Activated T-cell treated with anti-CD3 and anti-CD28 coated beads, Interleukin-2, amount 50 U/mL, for 24 hours (primary cell): ENCODE results near the gene NT5DC4.
"Not testable (repeated sequence)": the region's sequence is repeated elsewhere in the genome, so short reads cannot be mapped to it uniquely, and the experiment has no call there.

Experiments used
- DNase-seq: peaks from one replicate; pipeline ENCODE4 v3.0.0-alpha.2; 2020
- H3K27ac Mint-ChIP-seq: 2 replicates; pipeline ENCODE4 v1.8.0; 2020; ENCODE audit warnings: mild to moderate bottlenecking, mixed read lengths
- H3K27me3 Mint-ChIP-seq: 2 replicates; pipeline ENCODE4 v1.8.0; 2020; ENCODE audit warnings: mixed read lengths
- H3K36me3 Mint-ChIP-seq: 2 replicates; pipeline ENCODE4 v1.8.0; 2020; ENCODE audit warnings: low read depth, mixed read lengths
- H3K4me1 Mint-ChIP-seq: 2 replicates; pipeline ENCODE4 v1.8.0; 2020; ENCODE audit warnings: low read depth, mixed read lengths
- H3K4me3 Mint-ChIP-seq: 2 replicates; pipeline ENCODE4 v1.8.0; 2020; ENCODE audit warnings: mild to moderate bottlenecking, moderate library complexity, mixed read lengths
- H3K9me3 Mint-ChIP-seq: 2 replicates; pipeline ENCODE4 v1.8.0; 2020; ENCODE audit warnings: mixed read lengths

The NT5DC4 gene

GRCh38 chr2:112710956-112711750, 9.7 kb upstream of the NT5DC4 start:
- H3K9me3 Mint-ChIP-seq: no peaks in the 10 kb centered on the region

GRCh38 chr2:112712465-112712864, 8.4 kb upstream of the NT5DC4 start:
- Mint-ChIP-seq H3K36me3 (no peaks in the 10 kb centered on the region), H3K27me3 (peaks cover 14% of the 10 kb centered on the region), H3K9me3 (no peaks in the 10 kb centered on the region), H3K4me3 (no peak overlapping the region), H3K4me1 (peaks cover 21% of the 10 kb centered on the region), H3K27ac (no peak overlapping the region)
- DNase-seq: no peak

More at GRCh38 chr2:112710956-112711750, 9.7 kb upstream of the NT5DC4 start:
- Mint-ChIP-seq H3K4me3 (no peak overlapping the region), H3K4me1 (peaks cover 34% of the 10 kb centered on the region), H3K27ac (no peak overlapping the region), H3K27me3 (peaks cover 15% of the 10 kb centered on the region), H3K36me3 (no peaks in the 10 kb centered on the region)
- no peak for DNase-seq

- Mint-ChIP-seq H3K9me3 (no peaks in the 10 kb centered on the region), H3K4me3 (no peak overlapping the region), H3K36me3 (no peaks in the 10 kb centered on the region), H3K27me3 (peaks cover 12% of the 10 kb centered on the region), H3K27ac (no peak overlapping the region), H3K4me1 (peaks cover 16% of the 10 kb centered on the region)
- DNase-seq: peak; percentile 55
Observed at GRCh38 chr2:112712903-112713584, 7.8 kb upstream of the NT5DC4 start.

- no peaks in the 10 kb centered on the region for H3K9me3 Mint-ChIP-seq
- H3K27me3 Mint-ChIP-seq: peaks cover 12% of the 10 kb centered on the region
- H3K27ac Mint-ChIP-seq: no peak overlapping the region
- H3K36me3 Mint-ChIP-seq: no peaks in the 10 kb centered on the region
- H3K4me1 Mint-ChIP-seq: peaks cover 11% of the 10 kb centered on the region
- DNase-seq: no peak
- no peak overlapping the region for H3K4me3 Mint-ChIP-seq
Observed at GRCh38 chr2:112713585-112713925, 7.3 kb upstream of the NT5DC4 start.

GRCh38 chr2:112713926-112714325, 6.9 kb upstream of the NT5DC4 start:
- no peaks in the 10 kb centered on the region for H3K36me3 Mint-ChIP-seq
- H3K9me3 Mint-ChIP-seq: no peaks in the 10 kb centered on the region
- peaks cover 12% of the 10 kb centered on the region for H3K27me3 Mint-ChIP-seq
- H3K4me1 Mint-ChIP-seq: peaks cover 11% of the 10 kb centered on the region
- no peak overlapping the region for H3K4me3 Mint-ChIP-seq
- H3K27ac Mint-ChIP-seq: no peak overlapping the region
- DNase-seq: no peak

GRCh38 chr2:112714331-112714730, 6.5 kb upstream of the NT5DC4 start:
- DNase-seq: no peak
- Mint-ChIP-seq H3K27ac (no peak overlapping the region), H3K4me3 (no peak overlapping the region), H3K36me3 (no peaks in the 10 kb centered on the region), H3K4me1 (peaks cover 10% of the 10 kb centered on the region), H3K9me3 (no peaks in the 10 kb centered on the region), H3K27me3 (peaks cover 11% of the 10 kb centered on the region)

- Mint-ChIP-seq H3K9me3 (no peaks in the 10 kb centered on the region), H3K36me3 (no peaks in the 10 kb centered on the region), H3K27ac (no peak overlapping the region), H3K27me3 (peaks cover 7% of the 10 kb centered on the region), H3K4me1 (peaks cover 10% of the 10 kb centered on the region), H3K4me3 (no peak overlapping the region)
- DNase-seq: no peak
Observed at GRCh38 chr2:112714836-112715631, 5.8 kb upstream of the NT5DC4 start.

- not testable (repeated sequence) for H3K4me3 Mint-ChIP-seq, DNase-seq, H3K27ac Mint-ChIP-seq, H3K4me1 Mint-ChIP-seq, H3K9me3 Mint-ChIP-seq, H3K27me3 Mint-ChIP-seq, H3K36me3 Mint-ChIP-seq
Observed at GRCh38 chr2:112716094-112716493, 4.7 kb upstream of the NT5DC4 start.

GRCh38 chr2:112716826-112717352, 3.9 kb upstream of the NT5DC4 start:
- DNase-seq, H3K4me1 Mint-ChIP-seq, H3K36me3 Mint-ChIP-seq, H3K9me3 Mint-ChIP-seq, H3K4me3 Mint-ChIP-seq, H3K27me3 Mint-ChIP-seq, H3K27ac Mint-ChIP-seq: not testable (repeated sequence)

GRCh38 chr2:112718863-112719370, 1.9 kb upstream of the NT5DC4 start:
- no peaks in the 10 kb centered on the region for H3K27me3 Mint-ChIP-seq
- DNase-seq: no peak
- H3K36me3 Mint-ChIP-seq: no peaks in the 10 kb centered on the region
- no peaks in the 10 kb centered on the region for H3K9me3 Mint-ChIP-seq
- H3K4me1 Mint-ChIP-seq: no peaks in the 10 kb centered on the region
- no peak overlapping the region for H3K4me3 Mint-ChIP-seq
- no peak overlapping the region for H3K27ac Mint-ChIP-seq

- no peak overlapping the region for H3K4me3 Mint-ChIP-seq
- no peaks in the 10 kb centered on the region for H3K27me3 Mint-ChIP-seq
- peaks cover 5% of the 10 kb centered on the region for H3K4me1 Mint-ChIP-seq
- DNase-seq: no peak
- H3K9me3 Mint-ChIP-seq: no peaks in the 10 kb centered on the region
- no peaks in the 10 kb centered on the region for H3K36me3 Mint-ChIP-seq
- H3K27ac Mint-ChIP-seq: no peak overlapping the region
Observed at GRCh38 chr2:112721819-112722522, 1.2 kb downstream of the NT5DC4 start.

GRCh38 chr2:112722816-112723546, 2.2 kb downstream of the NT5DC4 start:
- Mint-ChIP-seq H3K27me3 (peaks cover 4% of the 10 kb centered on the region), H3K9me3 (no peaks in the 10 kb centered on the region), H3K4me1 (peaks cover 5% of the 10 kb centered on the region), H3K4me3 (no peak overlapping the region), H3K27ac (no peak overlapping the region), H3K36me3 (no peaks in the 10 kb centered on the region)
- DNase-seq: no peak

GRCh38 chr2:112723547-112723940, 2.7 kb downstream of the NT5DC4 start:
- H3K4me3 Mint-ChIP-seq: no peak overlapping the region
- H3K27ac Mint-ChIP-seq: no peak overlapping the region
- no peak for DNase-seq
- peaks cover 5% of the 10 kb centered on the region for H3K4me1 Mint-ChIP-seq
- no peaks in the 10 kb centered on the region for H3K36me3 Mint-ChIP-seq
- H3K9me3 Mint-ChIP-seq: no peaks in the 10 kb centered on the region
- peaks cover 10% of the 10 kb centered on the region for H3K27me3 Mint-ChIP-seq
